ENCODE data around the gene KATNAL1. TPM values are rescaled to one million over a fixed set of nuclear protein-coding genes. Genes with fewer than 3 reads are reported as not detected.

KATNAL1 gene
- total and polyA plus RNA-seq, 2 of the 4 experiments (the other 2 are of a cell fraction) = 6.9 to 16.8 TPM

DNA sequence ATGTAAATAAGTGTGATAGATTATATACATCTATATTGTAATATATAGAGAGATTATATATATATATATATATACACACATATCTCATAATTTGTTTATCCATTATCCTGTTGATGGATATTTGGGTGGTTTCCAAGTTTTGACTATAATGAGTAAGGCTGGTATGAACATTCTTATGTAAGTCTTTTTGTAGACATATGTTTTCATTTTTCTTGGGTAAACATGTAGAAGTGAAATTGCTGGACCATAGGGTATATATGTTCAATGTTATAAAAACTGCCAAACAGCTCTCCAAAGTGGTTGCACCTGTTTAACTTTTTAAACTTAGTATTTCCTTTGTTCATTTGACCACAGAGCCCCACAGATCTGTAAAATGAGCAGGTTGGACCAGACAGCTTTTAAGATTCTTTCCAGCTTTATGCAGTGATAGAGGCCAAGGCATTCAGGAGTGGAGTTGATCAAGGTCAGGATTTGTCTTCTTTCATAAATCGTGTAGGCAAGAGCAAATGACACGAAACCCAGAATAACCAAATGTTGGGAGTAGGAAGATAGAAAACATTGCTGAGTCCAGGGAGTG, 21.7 kb upstream of the KATNAL1 start:
- H3K14ac ChIP-seq (replicated peaks; ENCODE audit: low read depth, low read length) = no peak overlapping the region
- no peaks in the 10 kb centered on the region for H4K20me1 ChIP-seq (ENCODE audit: insufficient read depth, low read length)
- intact Hi-C loops (cut with micrococcal nuclease) = no loop called here
- no peak overlapping the region for H2BK120ac ChIP-seq (ENCODE audit: low read depth, low read length)
- no peak overlapping the region for H3K4ac ChIP-seq (ENCODE audit: low read depth, low read length)
- H4K5ac ChIP-seq (ENCODE audit: low read depth, low read length) = no peak overlapping the region
- H3K9me3 ChIP-seq (ENCODE audit: control insufficient read depth, insufficient read depth, low read length) = peaks cover 2% of the 10 kb centered on the region; the same call in 1 of the 2 replicates
- H4K91ac ChIP-seq (ENCODE audit: insufficient read depth, low read depth, low read length) = no peak overlapping the region
- no peak overlapping the region for H2AK9ac ChIP-seq (replicated peaks; ENCODE audit: low read depth, low read length, poor library complexity)
- CTCF ChIA-PET = no interaction called here
- no peak for ATAC-seq (ENCODE audit: low read depth)
- no peak for DNase-seq
- no peak overlapping the region for H3K27ac ChIP-seq (ENCODE audit: insufficient read depth, low read length)
- no peaks in the 10 kb centered on the region for H3K79me1 ChIP-seq (ENCODE audit: low read depth in 1 of 2, low read length in 2 of 2)
- H3K18ac ChIP-seq (ENCODE audit: low read depth, low read length) = no peak overlapping the region
- no peak overlapping the region for H4K8ac ChIP-seq (ENCODE audit: low read depth in 2 of 2, low read length in 2 of 2)
- in situ Hi-C loops (cut with MboI; ENCODE audit: low sequenced_read_pairs) = no loop called here
- POLR2A ChIA-PET (ENCODE audit: unreplicated experiment) = no interaction called here
- no peaks in the 10 kb centered on the region for H3K9me1 ChIP-seq (ENCODE audit: insufficient read depth, low read length)
- H3K27me3 ChIP-seq (ENCODE audit: control insufficient read depth, insufficient read depth, low read length) = no peaks in the 10 kb centered on the region; the same call in 1 of the 2 replicates
- H3K4me2 ChIP-seq (ENCODE audit: low read depth, low read length) = no peak overlapping the region
- no peaks in the 10 kb centered on the region for H3K36me3 ChIP-seq (ENCODE audit: control insufficient read depth, insufficient read depth, low read length)
- whole genome bisulfite sequencing, 2 experiments (ENCODE audit: extremely low coverage in 2 of 2, insufficient read length in 1 of 2) = 60% methylated on average over 1 of the region's 2 CpGs; no CpG with 5 or more reads in 1 of the 2 experiments
- no peak overlapping the region for H3K9ac ChIP-seq (ENCODE audit: low read depth, low read length)
- TF ChIP-seq POLR2A (IDR thresholded peaks at IDR 0.05; ENCODE audit: low read depth, low read length) = no peak
- TF ChIP-seq CEBPB (IDR thresholded peaks at IDR 0.05; ENCODE audit: low read depth, low read length) = no peak
- TF ChIP-seq BHLHE40 (IDR thresholded peaks at IDR 0.05; ENCODE audit: low read depth, low read length) = no peak
- TF ChIP-seq MAZ (IDR thresholded peaks at IDR 0.05; ENCODE audit: borderline replicate concordance, low read depth, low read length) = no peak
- TF ChIP-seq MAFK (IDR thresholded peaks at IDR 0.05; ENCODE audit: low read depth, low read length) = no peak
- no peak for TF ChIP-seq RCOR1 (IDR thresholded peaks at IDR 0.05; ENCODE audit: insufficient replicate concordance, low read length)
- TF ChIP-seq MXI1 (IDR thresholded peaks at IDR 0.05; ENCODE audit: borderline replicate concordance, low read depth, low read length) = no peak
- TF ChIP-seq RAD21 (IDR thresholded peaks at IDR 0.05; ENCODE audit: low read length) = no peak
- no peak for TF ChIP-seq CHD1 (IDR thresholded peaks at IDR 0.05; ENCODE audit: low read depth, low read length)
- no peak for TF ChIP-seq NFE2L2 (IDR thresholded peaks at IDR 0.05; ENCODE audit: low read depth, low read length)
- TF ChIP-seq SMC3 (IDR thresholded peaks at IDR 0.05; ENCODE audit: low read depth, low read length) = no peak
- TF ChIP-seq, protein P1, sequence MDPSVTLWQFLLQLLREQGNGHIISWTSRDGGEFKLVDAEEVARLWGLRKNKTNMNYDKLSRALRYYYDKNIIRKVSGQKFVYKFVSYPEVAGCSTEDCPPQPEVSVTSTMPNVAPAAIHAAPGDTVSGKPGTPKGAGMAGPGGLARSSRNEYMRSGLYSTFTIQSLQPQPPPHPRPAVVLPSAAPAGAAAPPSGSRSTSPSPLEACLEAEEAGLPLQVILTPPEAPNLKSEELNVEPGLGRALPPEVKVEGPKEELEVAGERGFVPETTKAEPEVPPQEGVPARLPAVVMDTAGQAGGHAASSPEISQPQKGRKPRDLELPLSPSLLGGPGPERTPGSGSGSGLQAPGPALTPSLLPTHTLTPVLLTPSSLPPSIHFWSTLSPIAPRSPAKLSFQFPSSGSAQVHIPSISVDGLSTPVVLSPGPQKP (IDR thresholded peaks at IDR 0.05; ENCODE audit: borderline replicate concordance, low read depth, low read length) = no peak
- TF ChIP-seq, protein P2, sequence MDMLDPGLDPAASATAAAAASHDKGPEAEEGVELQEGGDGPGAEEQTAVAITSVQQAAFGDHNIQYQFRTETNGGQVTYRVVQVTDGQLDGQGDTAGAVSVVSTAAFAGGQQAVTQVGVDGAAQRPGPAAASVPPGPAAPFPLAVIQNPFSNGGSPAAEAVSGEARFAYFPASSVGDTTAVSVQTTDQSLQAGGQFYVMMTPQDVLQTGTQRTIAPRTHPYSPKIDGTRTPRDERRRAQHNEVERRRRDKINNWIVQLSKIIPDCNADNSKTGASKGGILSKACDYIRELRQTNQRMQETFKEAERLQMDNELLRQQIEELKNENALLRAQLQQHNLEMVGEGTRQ (IDR thresholded peaks at IDR 0.05; ENCODE audit: low read depth, low read length) = no peak
- no peak for TF ChIP-seq RFX5 (IDR thresholded peaks at IDR 0.05; ENCODE audit: low read depth, low read length)
- BruUV-seq (replicated peaks) = no TSS peak
- peaks cover 2% of the 10 kb centered on the region; the same call in 1 of the 2 replicates for H3K4me1 ChIP-seq (ENCODE audit: control insufficient read depth, insufficient read depth, low read length)
- H2AK5ac ChIP-seq (ENCODE audit: low read depth, low read length) = no peak overlapping the region
- no peak overlapping the region for H3K4me3 ChIP-seq (ENCODE audit: insufficient read depth, low read depth, low read length)
- dilution Hi-C loops (cut with HindIII; ENCODE audit: low sequenced_read_pairs, unreplicated experiment) = no loop called here
- no peak overlapping the region for H2AFZ ChIP-seq (replicated peaks; ENCODE audit: low read length, poor library complexity)
- no peak overlapping the region for H3K56ac ChIP-seq (ENCODE audit: extremely low read depth, insufficient read depth, low read length)
- no peak overlapping the region for H2BK15ac ChIP-seq (ENCODE audit: low read depth, low read length)
- no peak overlapping the region for H3K23ac ChIP-seq (ENCODE audit: low read depth, low read length)
- no peak overlapping the region for H2BK20ac ChIP-seq (ENCODE audit: low read depth, low read length)
- no peak overlapping the region for H2BK5ac ChIP-seq (ENCODE audit: low read depth, low read length, poor library complexity, severe bottlenecking)

All from IMR-90 (cell line).